NCI-H187 treated with DMSO at 0.1 percent for 48 hours (cell line): ENCODE results near the gene OCEL1.

Experiments
- DNase-seq: peaks from one replicate; lab custom pipeline; 2025; lab: John Stamatoyannopoulos, UW

OCEL1 gene

DNA sequence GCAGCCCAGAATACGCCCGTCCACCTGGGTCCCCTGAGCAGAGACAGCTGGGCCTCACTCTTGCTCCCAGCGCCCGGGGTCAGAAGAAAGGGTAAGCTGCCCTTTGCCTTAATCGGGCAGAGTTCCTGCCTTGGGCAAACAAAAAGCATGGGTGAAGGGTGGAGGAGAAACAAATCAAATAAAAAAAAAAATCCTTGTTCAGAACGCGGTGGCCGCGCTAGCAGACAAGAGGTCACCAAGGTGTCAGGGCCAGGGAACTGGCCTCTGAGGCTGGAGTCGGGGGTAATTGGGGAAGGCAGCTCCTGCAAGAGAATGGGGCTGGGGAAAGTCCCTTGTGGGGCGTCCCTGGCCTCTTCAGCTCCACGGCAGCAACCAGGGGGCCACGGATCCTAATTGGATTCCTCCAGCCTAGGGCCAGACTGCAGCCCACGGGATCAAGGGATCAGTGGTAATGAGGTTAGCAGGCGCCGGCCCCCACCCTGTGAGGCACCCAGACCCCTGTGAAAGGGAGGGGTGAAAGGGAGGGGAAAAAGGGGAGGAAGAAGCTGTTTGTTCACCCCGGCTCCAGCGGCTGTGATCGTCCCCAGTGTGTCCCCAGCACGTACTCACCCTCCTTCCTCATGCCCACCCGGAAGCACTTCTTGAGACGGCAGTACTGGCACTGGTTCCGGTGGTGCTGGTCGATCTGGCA, 14.2 kb downstream of the OCEL1 start:
- no peak for DNase-seq

DNA sequence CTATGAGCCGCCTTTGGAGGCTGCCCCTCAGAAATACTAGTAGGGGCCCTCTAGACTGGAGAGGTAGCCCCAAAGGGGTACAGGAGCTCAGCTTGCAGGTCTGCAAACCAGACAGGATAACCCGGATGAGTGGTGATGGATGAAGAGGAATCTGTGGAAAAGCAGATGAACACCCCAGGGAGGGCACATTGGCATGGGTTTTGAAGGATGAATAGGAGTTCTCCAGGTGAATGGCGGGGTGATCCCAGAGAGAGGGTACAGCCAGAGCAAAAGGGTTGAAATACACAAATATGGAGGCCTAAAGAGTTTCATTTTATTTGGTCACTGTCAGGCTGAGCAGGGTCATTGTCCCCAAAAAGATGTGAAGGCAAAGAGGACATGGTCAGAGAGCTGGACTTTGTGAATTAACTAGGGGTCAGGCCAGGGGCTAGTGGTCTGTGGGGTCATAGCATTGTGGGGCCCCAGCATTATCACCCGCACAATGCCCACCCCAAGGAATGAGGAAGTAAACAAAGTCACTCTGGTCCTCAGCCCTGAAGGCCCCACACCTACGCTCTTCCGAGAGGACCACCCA, 14.9 kb downstream of the OCEL1 start:
- no peak for DNase-seq

DNA sequence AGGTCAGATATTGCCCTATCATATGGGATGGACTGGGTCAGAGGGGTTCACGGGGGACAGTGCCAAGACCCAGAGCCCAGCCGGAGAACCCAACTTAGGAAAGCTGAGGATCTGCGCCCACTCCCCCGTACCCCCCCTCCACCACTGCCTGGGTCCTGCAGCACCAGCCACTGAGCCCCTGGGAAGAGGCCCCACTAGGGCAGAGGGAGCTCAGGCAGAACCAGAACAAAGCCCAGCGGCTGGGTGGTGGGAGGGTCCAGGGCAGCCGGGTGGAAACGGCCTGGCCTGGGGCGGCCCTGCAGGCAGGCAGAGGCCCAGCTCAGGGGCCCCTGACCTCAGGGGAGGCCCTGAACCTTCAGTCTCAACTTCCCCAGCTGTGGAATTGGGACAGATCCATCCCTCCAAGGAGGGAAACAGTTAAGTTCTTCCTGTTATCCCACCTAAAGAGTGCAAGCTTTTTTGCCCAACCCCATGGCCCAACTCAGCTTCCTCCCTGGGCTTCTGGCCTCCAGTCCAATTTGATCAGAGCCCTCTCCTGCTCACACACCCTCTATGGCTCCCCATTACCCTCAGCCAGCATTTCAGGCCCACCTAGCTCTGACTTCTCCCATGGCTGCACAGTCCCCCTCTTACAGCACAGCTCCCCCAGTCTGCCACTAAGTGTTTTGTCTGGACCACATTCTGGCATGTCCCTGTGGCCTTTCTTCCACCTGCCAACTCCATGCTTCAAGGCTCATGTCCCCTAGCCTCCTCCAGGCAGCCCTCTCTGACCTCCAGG, 16.6 kb downstream of the OCEL1 start:
- DNase-seq = no peak

DNA sequence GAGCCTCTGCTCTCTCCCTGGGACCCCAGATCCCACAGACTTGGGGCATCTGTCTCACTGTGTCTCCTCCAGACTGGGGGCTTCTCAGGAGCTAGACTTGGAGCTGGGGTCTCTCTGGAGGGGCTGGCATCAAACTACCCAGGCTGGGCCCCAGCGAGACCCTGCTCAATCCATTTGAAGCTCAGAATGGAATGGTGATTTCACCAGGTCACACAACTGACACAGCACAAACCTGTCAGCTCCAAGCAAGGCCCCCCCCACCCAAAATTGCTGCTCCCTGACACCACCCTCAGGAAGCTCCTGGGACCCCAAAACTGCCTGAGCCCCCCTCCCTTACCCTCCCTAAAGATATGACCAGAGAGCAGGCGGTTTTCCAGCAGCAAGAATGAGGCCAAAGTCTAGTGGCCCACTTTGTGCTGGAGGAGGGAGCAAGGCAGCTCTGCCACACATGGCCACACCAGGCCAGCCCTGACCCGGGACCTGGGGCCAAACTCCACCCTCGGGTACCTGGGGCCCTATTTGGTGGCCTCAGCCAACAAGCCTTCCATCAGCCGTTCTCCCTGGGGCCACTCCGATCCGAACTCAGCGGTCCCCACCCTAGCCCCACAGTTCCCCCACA, 17.3 kb downstream of the OCEL1 start:
- no peak for DNase-seq

DNA sequence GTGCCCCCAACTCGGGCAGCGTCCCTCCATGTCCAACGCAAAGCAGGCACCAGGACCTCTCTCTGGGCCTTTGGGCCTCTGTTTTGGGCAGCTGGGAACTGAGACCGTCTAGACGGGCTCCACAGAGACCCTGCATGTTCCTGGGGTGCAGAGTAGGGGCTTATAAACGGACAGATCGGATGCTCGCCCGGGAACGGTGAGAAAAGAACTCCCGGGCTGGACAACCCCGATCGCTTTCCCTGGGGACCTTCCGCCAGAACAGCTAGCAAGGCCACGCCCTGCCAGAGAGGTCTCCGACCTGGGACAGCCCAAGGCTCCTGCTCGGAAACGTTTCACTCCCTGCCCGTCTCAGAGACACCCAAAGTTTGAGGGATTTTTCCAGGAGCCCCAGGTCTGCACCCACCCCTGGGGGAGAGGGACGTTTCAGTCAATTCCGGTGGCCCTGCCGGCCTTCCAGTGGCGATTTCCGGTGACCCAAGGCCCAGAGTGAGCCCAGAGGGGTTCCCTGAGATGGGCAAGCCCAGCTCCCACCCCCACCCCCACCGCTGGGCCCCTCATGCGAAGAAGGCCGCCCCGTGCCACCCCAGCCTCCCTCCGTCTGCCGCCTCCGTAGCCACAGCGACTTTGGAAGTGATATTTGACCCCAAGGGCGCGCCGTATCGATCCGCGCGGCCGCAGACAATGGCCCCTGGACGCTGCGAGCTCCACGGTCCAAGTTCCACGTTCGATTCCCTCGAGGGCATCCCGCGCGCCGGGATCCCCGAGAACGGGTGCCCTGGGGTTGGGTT, 18.0 kb downstream of the OCEL1 start:
- DNase-seq = no peak

DNA sequence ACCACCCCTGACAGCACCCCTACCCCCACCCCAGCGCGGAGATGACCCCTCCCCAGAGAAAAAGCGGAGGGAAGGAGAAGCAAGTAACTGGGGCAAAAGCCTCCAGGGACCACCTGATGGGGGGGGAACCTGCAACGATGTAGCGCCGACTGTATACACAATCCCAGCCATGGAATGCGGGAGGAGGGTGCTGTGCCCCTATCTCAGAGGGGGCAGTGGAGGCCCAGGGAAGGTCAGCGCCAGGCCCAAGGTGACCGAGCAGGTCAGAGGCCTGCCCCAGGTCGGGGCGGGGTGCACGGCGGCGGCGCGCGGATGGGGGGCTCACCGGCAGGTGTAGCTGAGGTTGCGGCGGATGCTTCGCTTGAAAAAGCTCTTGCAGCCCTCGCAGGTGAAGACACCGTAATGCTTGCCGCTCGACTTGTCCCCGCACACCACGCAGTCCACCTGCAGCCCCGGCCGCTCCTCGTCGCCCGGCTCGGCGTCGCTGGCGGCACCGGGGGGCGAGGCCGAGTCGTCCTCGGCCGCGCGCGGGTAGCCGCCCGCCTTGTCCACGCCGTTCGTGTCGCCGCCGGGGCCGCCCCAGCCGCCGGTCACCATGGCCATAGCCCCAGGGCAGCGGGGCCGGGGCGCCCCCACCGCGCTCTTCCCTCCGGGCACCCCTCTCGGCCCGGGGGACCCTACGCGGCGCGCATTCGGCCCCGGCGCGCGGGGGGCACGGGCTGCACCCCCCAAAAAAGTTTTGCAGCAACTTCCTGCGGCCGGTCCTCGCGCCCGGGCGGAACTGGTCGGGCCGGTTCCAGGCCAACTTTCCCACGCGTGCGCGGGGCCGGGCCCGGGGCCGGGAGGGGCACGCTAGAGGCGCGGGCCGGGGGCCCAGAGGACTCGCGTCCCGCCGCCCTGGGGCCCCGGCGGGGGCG, 18.9 kb downstream of the OCEL1 start:
- no peak for DNase-seq

DNA sequence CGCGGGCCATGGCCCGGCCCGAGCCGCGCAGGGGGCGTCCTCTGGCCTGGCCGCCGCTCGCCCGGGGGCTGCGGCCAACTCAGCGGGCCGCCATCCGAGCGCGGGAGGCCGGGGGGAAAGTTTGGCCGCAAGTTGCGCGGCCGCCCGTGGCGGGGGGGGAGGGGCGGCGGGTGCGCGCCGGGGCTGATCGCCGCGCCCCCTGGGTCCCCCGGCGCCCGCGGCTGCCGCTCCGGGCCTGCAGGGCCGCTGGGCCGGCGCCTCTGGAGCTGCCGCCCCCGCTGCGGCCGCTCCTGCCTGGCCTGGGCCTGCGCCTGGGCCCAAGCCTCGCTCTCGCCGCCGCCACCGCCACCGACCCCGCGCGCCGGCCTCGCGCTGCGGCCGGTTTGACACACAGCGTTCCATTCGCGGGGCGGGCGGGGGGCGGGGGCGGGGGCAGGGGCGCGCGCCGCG, 19.5 kb downstream of the OCEL1 start, which contains the start of gene NR2F6:
TSS of gene NR2F6 (minus strand) at position 385 of the 450 bp plus-strand sequence. CDS start 699 bp downstream, outside the sequence.
- no peak for DNase-seq

DNA sequence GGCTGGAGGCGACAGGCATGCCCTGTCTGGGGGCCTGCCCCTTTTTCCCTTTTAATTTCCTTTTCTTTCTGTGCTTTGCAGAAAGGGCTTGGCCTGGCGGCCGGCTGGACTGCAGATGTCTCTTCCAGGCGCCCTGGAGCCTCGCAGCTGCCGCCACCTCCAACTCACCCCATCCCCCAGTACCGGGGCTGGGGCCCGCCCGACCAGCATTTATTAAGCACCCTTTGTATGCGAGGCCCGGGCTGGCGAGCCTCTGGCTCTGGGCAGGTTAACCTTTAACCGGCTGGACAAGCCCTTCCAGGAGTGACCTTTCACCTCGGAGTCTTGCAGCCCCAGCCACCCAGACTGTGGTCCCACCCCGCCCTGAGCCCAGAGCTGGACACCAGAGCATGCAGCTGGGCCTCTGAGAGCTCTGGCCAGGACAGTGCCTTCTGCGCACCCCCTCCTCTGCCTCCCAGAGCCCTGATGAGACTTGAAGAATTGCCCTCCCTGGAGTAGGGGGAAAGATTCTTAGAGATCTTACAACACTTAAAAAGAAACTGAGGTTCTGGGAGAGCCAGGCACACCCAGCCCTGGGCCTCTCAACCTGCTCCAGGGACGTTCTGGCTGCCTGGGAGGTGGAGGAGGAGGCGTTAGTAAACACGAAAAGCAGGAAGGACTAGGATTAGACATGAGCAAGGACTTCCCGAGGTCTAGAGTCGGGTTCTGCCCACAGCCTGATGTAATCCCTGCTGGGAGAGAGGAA, 20.8 kb downstream of the OCEL1 start:
- DNase-seq = no peak

DNA sequence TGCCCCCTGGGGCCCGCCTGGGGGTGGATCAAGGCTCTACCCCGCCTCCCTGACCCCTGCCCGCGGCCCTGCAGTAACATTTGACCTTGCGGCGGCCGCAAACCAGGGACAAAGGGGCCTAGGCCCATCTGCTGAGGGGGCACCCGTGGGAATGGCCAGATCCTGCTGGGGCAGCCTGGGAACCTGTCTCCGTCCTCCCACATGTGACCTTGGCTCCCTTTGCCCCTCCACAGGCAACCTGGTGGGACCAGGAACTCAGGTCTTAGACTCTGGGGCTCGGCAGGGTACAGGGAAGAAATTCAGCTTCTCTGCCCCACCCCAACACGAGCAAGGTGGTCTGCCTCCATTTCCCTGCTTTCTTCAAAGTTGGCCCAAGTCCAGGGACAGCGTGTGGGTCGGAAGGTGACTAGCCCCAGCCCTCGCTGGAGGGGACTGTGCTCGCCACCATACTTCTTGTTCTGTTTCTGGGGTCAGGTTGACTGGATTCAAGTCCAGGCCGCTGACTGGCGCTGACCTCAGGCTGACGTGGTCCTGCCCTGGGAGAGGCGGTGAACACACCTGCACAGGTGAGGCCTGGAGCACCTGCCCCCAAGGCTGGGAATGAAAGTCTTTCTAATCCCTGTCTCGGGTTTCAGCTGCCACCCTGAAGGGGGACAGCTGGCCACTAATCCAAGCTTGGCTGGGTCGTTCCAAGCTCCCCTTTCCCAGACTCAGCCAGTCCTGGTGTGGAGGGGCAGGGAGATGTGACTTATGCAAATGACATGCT, 22.2 kb downstream of the OCEL1 start:
- DNase-seq = no peak

DNA sequence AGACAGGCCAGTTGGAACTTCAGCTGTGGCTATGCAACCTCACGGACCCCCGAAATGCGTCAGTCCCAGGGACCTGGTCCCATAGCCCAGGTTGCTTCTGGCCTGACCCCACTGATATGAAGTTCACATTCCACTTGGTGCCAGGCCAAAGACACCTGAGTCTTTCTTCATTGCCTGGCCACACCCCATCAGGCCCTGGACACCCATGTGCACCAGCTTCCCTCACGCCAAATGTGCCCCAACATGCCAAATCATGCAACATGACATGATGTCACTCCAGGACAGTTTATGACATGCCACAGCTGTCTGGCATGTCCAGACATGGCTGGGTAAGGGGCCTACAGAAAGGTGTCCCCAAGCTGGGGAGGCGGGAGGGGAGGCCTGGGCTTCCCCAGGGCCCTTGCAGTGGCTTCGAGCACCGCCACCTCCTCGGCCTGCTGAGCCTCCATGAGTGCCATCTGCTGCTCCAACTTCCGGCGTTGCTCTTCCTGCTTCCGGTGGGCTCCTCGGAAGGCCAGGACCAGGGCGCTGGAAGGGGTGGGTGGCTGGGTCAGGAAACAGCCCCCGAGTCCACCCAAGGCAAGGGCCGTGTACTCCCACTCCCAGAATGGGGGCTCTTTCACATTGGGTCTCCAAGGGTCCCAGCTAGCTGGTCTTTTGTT, 24.0 kb downstream of the OCEL1 start:
- no peak for DNase-seq

DNA sequence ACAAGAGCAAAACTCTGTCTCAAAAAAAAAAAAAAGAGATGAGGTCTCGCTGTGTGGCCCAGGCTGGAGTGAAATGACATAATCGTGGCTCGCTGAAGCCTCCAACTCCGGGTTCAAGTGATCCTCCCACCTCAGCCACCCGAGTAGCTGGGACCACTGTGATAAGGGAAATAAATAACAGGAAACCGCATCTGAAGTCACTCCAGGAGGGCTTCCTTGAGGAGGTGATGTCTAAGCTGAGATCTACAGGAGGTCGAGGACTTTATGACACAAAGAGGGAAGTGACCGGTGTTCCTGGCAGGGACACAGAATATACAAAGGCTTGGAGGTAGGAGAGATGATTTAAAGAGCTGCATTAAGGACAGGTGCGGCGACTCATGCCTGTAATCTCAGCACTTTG, 28.6 kb downstream of the OCEL1 start:
- DNase-seq = no peak

DNA sequence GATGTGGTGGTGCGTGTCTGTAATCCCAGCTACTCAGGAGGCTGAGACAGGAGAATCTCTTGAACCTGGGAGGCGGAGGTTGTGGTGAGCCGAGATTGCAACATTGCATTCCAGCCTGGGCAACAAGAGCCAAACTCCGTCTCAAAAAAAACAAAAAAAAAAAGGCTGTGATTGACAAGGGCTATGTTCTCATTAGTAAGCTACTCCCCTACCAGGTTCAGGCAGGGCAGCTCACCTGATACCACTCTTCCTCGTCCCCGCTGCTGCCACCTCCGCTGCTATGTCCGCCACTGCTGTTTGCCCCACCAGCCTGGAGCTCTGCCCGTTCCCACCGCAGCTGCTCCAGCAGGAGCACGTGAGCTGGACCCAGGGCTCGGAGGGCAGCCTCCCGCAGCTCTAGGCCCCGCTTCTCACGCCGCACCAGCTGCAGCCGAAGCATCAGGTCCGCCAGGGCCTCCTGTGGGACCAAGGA, 29.2 kb downstream of the OCEL1 start:
- DNase-seq = no peak

DNA sequence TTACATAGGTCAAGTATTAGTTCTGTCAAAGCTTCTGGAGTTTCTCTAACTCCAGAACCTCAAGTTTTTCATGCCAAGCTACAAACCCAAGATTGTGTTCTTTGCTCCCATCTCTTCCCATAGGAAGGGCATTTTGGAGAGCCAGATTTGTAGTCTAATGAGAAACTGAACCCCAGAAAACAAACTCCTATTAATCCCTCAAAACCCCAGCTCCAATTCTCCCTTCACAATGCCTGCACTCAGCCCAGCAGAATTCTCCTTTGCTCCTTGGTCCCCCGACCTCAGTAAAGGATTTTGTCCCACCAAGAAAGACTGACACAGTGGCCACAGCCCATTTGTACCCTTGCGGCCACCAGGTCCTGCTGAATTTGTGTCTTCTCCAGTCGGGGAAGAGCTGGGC, 30.1 kb downstream of the OCEL1 start:
- no peak for DNase-seq

DNA sequence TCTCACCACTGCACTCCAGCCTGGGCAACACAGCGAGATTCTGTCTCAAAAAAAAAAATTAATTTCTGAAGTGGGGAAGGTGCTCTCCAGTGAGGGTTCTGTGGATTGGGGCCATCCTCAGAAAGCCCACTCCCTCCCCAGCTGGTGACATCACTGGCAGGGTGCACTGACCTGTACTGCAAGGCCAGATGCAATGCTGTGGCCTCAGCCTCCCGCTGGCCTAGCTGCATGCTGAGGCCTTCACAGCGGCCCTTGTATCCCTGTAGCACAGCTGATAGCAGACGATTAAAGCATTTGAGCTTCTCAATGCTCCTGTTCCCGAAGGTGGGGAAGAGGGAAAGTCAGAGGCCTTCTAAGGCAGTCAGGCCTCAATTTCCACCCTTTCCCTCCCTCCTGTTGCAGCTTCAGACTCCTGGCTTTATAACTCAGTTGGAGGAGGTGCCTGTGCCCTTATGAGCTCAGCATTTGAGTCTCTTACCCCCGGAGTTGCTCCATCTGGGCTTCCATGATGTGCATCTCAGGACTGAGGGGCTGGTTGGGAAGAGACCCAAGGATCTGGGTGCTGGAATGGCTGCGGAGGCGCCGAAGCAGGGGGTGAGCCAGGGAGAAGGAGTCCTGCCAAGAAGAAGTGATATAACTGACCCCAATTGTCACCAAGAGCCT, 33.2 kb downstream of the OCEL1 start:
- no peak for DNase-seq

DNA sequence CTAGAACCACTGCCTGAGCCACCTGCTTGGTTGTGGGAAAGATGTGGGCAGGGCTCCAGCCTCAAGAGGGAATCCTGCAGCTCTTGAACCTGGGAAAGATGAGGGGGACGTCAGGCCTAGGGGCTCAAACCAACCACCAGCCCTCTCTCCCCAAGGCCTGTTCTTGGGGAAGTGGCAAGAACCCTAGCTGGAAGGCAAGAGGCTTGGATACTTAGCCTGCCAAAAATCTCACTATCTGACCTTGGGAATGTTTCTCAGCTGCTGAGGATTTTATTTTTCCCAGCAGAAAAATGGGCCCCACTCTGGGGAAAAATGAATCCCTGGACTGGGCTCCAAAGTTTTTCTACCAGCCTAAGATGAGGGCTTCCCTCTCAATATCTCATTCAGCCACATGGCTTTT, 33.9 kb downstream of the OCEL1 start:
- DNase-seq = no peak

DNA sequence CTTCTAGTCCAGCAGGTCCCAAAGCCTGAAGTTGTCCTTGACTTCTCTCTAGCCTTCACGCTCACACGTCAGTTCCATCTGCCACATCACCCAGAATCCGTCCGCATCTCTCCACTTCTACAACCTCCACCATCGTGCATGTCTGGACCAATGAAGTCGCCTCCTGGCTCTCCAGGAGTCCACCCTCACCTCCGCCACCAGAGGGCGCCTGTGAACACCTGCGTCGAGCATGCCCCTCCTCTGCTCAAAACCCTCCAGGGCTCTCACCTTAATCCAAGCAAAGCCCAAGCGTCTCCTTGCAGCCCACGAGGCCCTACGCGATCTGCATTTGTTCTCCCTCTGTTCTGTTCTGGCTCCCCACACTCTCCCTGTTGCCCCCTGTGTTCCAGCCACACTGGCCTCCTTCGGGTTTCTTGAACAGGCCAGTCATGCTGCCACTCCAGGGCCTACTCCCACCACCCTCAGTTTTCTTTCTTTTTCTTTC, 34.9 kb downstream of the OCEL1 start:
- no peak for DNase-seq

DNA sequence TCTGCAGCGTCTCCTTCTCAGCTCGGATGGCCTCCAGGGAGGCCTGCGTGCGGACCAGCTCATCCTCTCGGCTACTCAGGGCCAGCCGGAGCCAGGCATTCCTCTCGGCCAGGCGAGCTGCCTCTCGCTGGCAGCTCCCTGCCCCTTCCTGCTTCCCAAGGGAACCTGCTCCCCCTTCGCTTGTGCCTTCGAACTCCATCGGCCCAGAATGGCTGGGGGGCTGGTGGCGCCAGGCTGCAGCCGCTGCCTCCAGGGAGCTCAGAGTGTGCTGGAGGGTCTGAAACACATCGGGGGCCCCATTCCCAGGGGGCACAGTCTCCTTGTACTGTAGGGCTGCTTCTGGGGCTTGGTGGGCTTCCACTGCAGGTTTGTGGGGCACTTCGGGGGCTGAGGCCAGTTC, 36.5 kb downstream of the OCEL1 start:
- no peak for DNase-seq
